HG03469 (cell line): ENCODE measurements around the gene UNC13B.

ENCODE experiments used
- ATAC-seq: cut with Tn5 transposase; IDR thresholded peaks from one replicate; pipeline ENCODE4 v1.9.1; 2021; ENCODE audit warnings: mild to moderate bottlenecking, moderate library complexity, moderate number of reproducible peaks; ENCODE audit not compliant: unreplicated experiment

UNC13B gene

GRCh38 chr9:35318741-35319140, 156.9 kb downstream of the UNC13B start:
- no peak for ATAC-seq

GRCh38 chr9:35322075-35322885, 160.5 kb downstream of the UNC13B start:
- no peak for ATAC-seq

- no peak for ATAC-seq
These were observed 163.2 kb downstream of the UNC13B start for GRCh38 chr9:35324966-35325365.

- no peak for ATAC-seq
These were observed 171.7 kb downstream of the UNC13B start for GRCh38 chr9:35333551-35333950.

GRCh38 chr9:35335164-35335563, 173.4 kb downstream of the UNC13B start:
- ATAC-seq, result no peak

- no peak for ATAC-seq
These were observed 176.3 kb downstream of the UNC13B start for GRCh38 chr9:35338086-35338485.

GRCh38 chr9:35338561-35339274, 176.9 kb downstream of the UNC13B start:
- ATAC-seq, result no peak

GRCh38 chr9:35340046-35340445, 178.2 kb downstream of the UNC13B start:
- no peak for ATAC-seq

GRCh38 chr9:35341021-35341420, 179.2 kb downstream of the UNC13B start:
- ATAC-seq, result no peak

- no peak for ATAC-seq
These were observed 179.8 kb downstream of the UNC13B start for GRCh38 chr9:35341585-35341984.

- no peak for ATAC-seq
These were observed 180.6 kb downstream of the UNC13B start for GRCh38 chr9:35342221-35342958.

- ATAC-seq, result no peak
These were observed 186.3 kb downstream of the UNC13B start for GRCh38 chr9:35348109-35348508.

GRCh38 chr9:35349287-35349990, 187.6 kb downstream of the UNC13B start:
- no peak for ATAC-seq

GRCh38 chr9:35350212-35350611, 188.4 kb downstream of the UNC13B start:
- no peak for ATAC-seq

GRCh38 chr9:35350827-35351549, 189.2 kb downstream of the UNC13B start:
- ATAC-seq, result no peak

- ATAC-seq, result no peak
These were observed 192.0 kb downstream of the UNC13B start for GRCh38 chr9:35353731-35354365.

GRCh38 chr9:35355939-35356338, 194.1 kb downstream of the UNC13B start:
- ATAC-seq, result no peak

- no peak for ATAC-seq
These were observed 195.3 kb downstream of the UNC13B start for GRCh38 chr9:35357116-35357515.

- ATAC-seq, result no peak
These were observed 196.0 kb downstream of the UNC13B start for GRCh38 chr9:35357826-35358225.
